ENCODE measurements around the gene COLEC12.

The COLEC12 gene

DNA sequence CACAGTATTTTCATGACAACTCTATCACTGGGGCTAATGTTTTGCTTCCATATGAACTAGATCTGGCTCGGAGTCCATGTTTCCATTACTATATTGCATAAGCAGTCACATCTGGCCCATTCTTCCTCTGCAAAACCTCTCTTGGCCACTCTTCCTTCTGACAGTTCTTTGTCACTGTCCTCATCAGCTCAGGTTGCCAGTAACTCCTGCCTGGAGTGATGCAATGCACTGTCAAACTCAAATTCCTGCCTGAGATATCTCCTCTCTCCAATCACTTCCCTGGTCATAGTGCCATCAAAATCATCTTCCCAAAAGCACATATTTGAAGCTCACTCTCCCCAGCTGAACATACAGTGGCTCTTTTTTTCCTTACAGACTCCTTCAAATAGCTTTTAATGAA, 66.1 kb downstream of the COLEC12 start:
- DNase-seq (ENCODE audit: extremely low spot score) = no peak
- ChIA-PET POLR2A (no interaction called here), CTCF (no interaction called here)
- TF ChIP-seq, protein P1, sequence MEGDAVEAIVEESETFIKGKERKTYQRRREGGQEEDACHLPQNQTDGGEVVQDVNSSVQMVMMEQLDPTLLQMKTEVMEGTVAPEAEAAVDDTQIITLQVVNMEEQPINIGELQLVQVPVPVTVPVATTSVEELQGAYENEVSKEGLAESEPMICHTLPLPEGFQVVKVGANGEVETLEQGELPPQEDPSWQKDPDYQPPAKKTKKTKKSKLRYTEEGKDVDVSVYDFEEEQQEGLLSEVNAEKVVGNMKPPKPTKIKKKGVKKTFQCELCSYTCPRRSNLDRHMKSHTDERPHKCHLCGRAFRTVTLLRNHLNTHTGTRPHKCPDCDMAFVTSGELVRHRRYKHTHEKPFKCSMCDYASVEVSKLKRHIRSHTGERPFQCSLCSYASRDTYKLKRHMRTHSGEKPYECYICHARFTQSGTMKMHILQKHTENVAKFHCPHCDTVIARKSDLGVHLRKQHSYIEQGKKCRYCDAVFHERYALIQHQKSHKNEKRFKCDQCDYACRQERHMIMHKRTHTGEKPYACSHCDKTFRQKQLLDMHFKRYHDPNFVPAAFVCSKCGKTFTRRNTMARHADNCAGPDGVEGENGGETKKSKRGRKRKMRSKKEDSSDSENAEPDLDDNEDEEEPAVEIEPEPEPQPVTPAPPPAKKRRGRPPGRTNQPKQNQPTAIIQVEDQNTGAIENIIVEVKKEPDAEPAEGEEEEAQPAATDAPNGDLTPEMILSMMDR (IDR thresholded peaks at IDR 0.05; ENCODE audit: control extremely low read depth, extremely low read depth, low read depth, missing control alignments) = no peak

GRCh38 chr18:433960-434359, 66.5 kb downstream of the COLEC12 start:
- ChIA-PET POLR2A (no interaction called here), CTCF (no interaction called here)
- TF ChIP-seq, protein P1 (IDR thresholded peaks at IDR 0.05; ENCODE audit: control extremely low read depth, extremely low read depth, low read depth, missing control alignments) = no peak
- DNase-seq (ENCODE audit: extremely low spot score) = no peak

DNA sequence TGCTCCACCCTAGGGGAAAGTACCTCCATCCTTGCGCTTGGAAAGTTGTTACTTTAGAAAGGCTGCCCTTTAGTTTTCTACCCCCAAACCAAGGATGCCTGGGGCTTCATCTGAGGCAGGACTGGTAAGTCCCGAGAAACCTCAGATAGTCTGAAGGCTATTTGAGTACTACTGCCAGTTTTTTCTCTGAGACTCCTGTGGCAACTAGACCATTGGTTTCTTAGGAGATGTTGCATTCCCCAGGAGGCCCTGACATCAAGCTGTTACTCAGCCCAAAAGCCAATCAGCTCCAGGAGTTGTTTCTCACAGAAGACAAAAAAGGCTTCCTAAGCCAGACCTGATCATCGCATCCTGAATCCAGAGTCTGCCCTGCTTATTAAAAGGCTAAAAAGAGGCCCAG, 67.2 kb downstream of the COLEC12 start:
- DNase-seq (ENCODE audit: extremely low spot score) = no peak
- CTCF ChIA-PET = no interaction called here
- TF ChIP-seq, protein P1 (IDR thresholded peaks at IDR 0.05; ENCODE audit: control extremely low read depth, extremely low read depth, low read depth, missing control alignments) = no peak
- POLR2A ChIA-PET = no interaction called here

- ChIA-PET POLR2A (no interaction called here), CTCF (no interaction called here)
- DNase-seq (ENCODE audit: extremely low spot score) = no peak
- TF ChIP-seq, protein P1 (IDR thresholded peaks at IDR 0.05; ENCODE audit: control extremely low read depth, extremely low read depth, low read depth, missing control alignments) = no peak
Observed at GRCh38 chr18:432791-433190, 67.7 kb downstream of the COLEC12 start.

DNA sequence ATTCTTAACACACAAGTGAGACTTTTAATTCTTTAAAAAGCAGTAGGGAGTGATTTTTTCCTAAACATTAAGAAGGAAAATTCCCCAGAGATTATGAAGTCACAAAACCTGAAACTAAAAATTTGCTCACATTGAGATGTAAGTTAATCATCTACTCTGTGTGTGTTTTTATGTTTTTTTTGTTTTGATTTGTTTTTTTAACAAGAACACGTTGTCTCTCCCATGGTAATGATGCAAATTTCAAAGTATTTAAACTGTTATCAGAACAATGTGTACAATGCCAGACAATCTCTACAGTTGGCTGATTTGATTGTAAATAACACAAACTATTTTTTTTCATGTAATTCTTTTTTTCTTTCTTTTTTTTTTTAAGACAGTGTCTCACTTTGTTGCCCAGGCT, 71.5 kb downstream of the COLEC12 start:
- POLR2A ChIA-PET = no interaction called here
- DNase-seq (ENCODE audit: extremely low spot score) = no peak
- TF ChIP-seq, protein P1 (IDR thresholded peaks at IDR 0.05; ENCODE audit: control extremely low read depth, extremely low read depth, low read depth, missing control alignments) = no peak
- CTCF ChIA-PET = no interaction called here

DNA sequence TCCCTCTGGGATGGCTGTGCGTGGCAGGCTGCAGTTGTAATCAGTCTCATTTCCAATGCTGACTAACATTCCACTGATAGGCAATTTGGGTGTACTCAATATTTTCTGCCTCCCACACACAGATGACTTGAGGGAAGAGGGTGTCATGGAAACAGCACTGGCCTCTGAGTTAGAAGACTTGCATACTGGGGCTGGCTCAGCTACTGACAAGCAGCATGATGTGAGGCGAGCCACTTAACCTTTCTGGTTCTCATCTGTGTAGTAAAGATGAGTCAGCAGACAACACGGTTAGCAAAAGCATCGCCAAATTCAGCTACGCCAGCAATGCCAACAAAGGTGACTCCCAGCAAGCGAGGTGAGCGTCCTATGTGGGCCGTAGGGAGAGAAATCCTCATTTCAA, 73.5 kb downstream of the COLEC12 start:
- ChIA-PET CTCF (no interaction called here), POLR2A (no interaction called here)

More for the DNA sequence above, 73.5 kb downstream of the COLEC12 start:
- TF ChIP-seq, protein P1 (IDR thresholded peaks at IDR 0.05; ENCODE audit: control extremely low read depth, extremely low read depth, low read depth, missing control alignments) = no peak
- DNase-seq (ENCODE audit: extremely low spot score) = no peak

All from GM10248 (cell line).